Suprapubic skin (tissue), 3 donors: ENCODE results near the gene DUSP12.

Experiments used
- CTCF ChIP-seq, 2 donors: fragments of 200-600 bp in 1 of 2; fragments of 450-650 bp in 1 of 2; sonication (generic) in 1 of 2; IDR thresholded peaks; one replicate each; pipeline ENCODE4 v1.5.1; 2016 to 2019; ENCODE audit warnings: antibody characterized with exemption in 2 of 2, mild to moderate bottlenecking in 1 of 2, moderate library complexity in 1 of 2
- POLR2A ChIP-seq, 2 donors: fragments of 450-650 bp; IDR thresholded peaks; one replicate each; pipeline ENCODE4 v1.6.1; 2017; ENCODE audit warnings: antibody characterized with exemption in 2 of 2, mild to moderate bottlenecking in 2 of 2, moderate library complexity in 2 of 2

GRCh38 chr1:161731981-161732718, 17.4 kb upstream of the DUSP12 start:
- TF ChIP-seq POLR2A (IDR thresholded peaks at IDR 0.05) = no peak
- no peak for TF ChIP-seq CTCF (IDR thresholded peaks at IDR 0.05)
